GM12801 (cell line): ENCODE data around the gene CARNS1.

Experiments used
- TF ChIP-seq, protein P1 (sequence below): IDR thresholded peaks from one replicate; pipeline ENCODE4 v1.5.1; 2011; ENCODE audit warnings: control low read depth; ENCODE audit not compliant: insufficient read length; ENCODE audit errors: extremely low read depth

CARNS1 gene

GRCh38 chr11:67369275-67369674 is 46.2 kb upstream of the CARNS1 start:
- TF ChIP-seq, protein P1, sequence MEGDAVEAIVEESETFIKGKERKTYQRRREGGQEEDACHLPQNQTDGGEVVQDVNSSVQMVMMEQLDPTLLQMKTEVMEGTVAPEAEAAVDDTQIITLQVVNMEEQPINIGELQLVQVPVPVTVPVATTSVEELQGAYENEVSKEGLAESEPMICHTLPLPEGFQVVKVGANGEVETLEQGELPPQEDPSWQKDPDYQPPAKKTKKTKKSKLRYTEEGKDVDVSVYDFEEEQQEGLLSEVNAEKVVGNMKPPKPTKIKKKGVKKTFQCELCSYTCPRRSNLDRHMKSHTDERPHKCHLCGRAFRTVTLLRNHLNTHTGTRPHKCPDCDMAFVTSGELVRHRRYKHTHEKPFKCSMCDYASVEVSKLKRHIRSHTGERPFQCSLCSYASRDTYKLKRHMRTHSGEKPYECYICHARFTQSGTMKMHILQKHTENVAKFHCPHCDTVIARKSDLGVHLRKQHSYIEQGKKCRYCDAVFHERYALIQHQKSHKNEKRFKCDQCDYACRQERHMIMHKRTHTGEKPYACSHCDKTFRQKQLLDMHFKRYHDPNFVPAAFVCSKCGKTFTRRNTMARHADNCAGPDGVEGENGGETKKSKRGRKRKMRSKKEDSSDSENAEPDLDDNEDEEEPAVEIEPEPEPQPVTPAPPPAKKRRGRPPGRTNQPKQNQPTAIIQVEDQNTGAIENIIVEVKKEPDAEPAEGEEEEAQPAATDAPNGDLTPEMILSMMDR, result no peak

- TF ChIP-seq, protein P1, result no peak
These were observed 45.6 kb upstream of the CARNS1 start for GRCh38 chr11:67369801-67370284.

DNA sequence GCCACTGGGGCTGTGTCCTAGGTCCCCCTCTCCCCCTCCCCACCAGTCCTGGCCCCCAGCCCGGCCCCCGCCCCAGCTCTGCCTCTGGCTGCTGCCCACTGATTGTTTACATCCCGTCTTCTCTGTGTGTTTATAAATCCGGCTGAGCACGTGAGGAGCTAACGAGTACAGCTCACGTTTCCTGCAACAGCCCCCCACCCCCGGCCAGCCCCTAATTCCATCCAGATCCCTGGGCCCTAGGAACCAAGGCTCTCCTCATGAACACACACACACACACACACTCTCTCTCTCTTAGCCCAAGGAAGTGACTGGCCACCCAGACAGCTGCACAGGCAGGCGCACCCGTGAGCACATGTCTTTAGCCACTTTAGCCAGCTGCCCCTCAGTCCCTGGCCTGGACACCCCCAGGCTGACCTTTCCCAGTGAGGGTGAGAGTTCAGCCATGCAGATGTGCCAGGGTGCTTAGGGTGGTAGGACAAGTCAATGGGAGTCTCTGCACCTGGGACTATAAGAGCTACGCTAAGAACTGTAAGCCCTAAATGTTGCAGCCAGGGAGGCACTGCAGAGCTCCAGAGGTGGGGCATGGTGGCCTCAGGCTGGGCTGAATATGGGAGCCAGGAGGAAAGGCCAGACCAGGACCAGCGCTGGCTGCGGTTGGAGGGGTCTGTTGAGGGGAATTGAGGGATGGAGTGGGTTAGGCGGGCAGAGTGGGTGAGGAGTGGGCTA is 45.0 kb upstream of the CARNS1 start:
- TF ChIP-seq, protein P1, result no peak

- TF ChIP-seq, protein P1, result no peak
These were observed 44.1 kb upstream of the CARNS1 start for GRCh38 chr11:67371189-67371910.

DNA sequence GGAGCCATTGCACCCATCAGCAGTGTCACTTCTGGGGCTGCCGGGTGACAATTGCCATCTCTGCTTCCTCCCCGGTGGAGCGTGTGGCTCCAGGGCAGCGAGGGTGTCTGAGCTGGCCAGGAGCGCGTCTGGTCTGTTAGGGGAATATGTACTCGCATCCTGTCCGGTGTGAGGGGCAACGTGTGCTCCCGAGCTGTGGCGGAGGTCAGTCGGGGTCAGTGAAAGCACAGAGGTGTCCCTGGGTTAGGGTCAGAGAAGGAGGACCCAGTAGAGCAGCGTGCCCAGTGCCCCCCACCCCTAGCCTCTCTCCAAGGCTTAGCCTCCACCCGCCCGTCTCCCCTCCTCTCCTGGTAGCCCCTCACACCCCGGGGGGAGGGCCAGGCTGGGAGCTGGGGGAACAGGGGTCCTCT is 43.6 kb upstream of the CARNS1 start:
- TF ChIP-seq, protein P1, result no peak

- TF ChIP-seq, protein P1, result no peak
These were observed 43.0 kb upstream of the CARNS1 start for GRCh38 chr11:67372321-67372992.

DNA sequence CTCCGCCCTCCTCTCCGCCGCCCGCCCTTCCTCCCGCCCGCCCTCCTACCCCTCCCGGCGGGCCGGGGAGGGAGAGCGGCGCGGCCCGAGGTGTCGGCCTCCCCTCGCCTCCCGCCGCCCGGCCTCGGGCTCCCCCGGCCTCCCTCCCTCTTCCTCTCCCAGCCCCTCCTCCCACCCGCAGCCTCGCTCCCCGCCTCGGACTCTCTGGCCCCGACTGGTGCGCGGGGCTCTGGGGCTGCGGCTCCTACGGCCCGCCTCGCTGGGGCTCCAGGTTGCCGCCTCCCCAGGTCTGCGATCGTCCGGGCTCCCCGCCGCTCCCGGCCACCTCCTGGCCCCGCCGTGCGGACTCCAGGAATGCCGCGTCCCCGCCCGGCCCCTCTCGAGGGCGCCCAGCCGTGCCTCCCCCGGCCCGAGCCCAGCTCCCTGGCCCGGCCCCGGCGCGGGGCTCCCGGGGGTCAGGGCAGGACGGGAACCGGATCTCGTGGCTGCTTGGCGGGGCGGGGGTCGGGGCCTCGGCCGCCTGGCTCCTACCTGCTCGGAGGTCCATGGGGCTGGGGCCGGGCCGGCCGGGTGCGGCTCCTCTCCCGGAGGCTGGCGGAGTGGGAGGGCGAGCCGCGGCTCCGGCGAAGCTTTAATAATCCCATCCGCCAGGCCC is 42.4 kb upstream of the CARNS1 start, which contains the start of gene CLCF1:
Gene CLCF1, minus strand, starts transcription at position 606 of the 655 bp plus-strand sequence. Its CDS starts 59 bp downstream, at position 547.
- TF ChIP-seq, protein P1, result no peak
